OCI-LY1 (cell line): ENCODE measurements around the gene C19orf25.
"Not testable (repeated sequence)": the region's sequence is repeated elsewhere in the genome, so short reads cannot be mapped to it uniquely, and the experiment has no call there.

Experiments
- H2AFZ ChIP-seq: fragments of 200-600 bp; sonication (generic), shearing (Covaris generic); 2 replicates; pipeline ENCODE4 v1.6.0; 2014; ENCODE audit warnings: antibody characterized with exemption, mild to moderate bottlenecking, low read length
- H3F3A ChIP-seq: fragments of 200-600 bp; sonication (generic), shearing (Covaris generic); 2 replicates; pipeline ENCODE4 v1.6.0; 2014; ENCODE audit warnings: mild to moderate bottlenecking, antibody characterized with exemption, low read length, moderate library complexity; ENCODE audit not compliant: insufficient read depth
- H3K27ac ChIP-seq: fragments of 200-600 bp; sonication (generic); 2 replicates; pipeline ENCODE4 v1.5.1; 2014; ENCODE audit warnings: low read length, mixed run types, mild to moderate bottlenecking, low read depth; ENCODE audit not compliant: poor library complexity, severe bottlenecking
- H3K27me3 ChIP-seq: fragments of 200-600 bp; sonication (generic); 2 replicates; pipeline ENCODE4 v1.6.0; 2014; ENCODE audit warnings: antibody characterized with exemption, mild to moderate bottlenecking, low read length, moderate library complexity; ENCODE audit not compliant: insufficient read depth
- H3K36me3 ChIP-seq: fragments of 200-600 bp; sonication (generic); 2 replicates; pipeline ENCODE4 v1.6.1; 2014; ENCODE audit warnings: mild to moderate bottlenecking, antibody characterized with exemption, low read length, moderate library complexity, mixed read lengths; ENCODE audit not compliant: insufficient read depth
- H3K4me1 ChIP-seq: fragments of 200-600 bp; sonication (generic); 2 replicates; pipeline ENCODE4 v1.5.1; 2014; ENCODE audit warnings: mild to moderate bottlenecking, low read length, moderate library complexity; ENCODE audit not compliant: insufficient read depth, severe bottlenecking
- H3K4me2 ChIP-seq: fragments of 200-600 bp; sonication (generic), shearing (Covaris generic); 2 replicates; pipeline ENCODE4 v1.6.1; 2014; ENCODE audit warnings: low read length
- H3K4me3 ChIP-seq: fragments of 200-600 bp; sonication (generic); 2 replicates; pipeline ENCODE4 v1.5.1; 2014; ENCODE audit warnings: low read length, low read depth, mild to moderate bottlenecking, mixed read lengths; ENCODE audit not compliant: poor library complexity, severe bottlenecking
- H3K79me2 ChIP-seq: fragments of 200-600 bp; shearing (Covaris generic); 2 replicates; pipeline ENCODE4 v1.6.1; 2016; ENCODE audit warnings: mixed run types, low read length, mixed read lengths; ENCODE audit not compliant: insufficient read depth
- H3K9ac ChIP-seq: fragments of 200-600 bp; sonication (generic), shearing (Covaris generic); 2 replicates; pipeline ENCODE4 v1.6.1; 2014; ENCODE audit warnings: mild to moderate bottlenecking, low read length, mixed read lengths
- H3K9me2 ChIP-seq: fragments of 200-600 bp; sonication (generic), shearing (Covaris generic); 2 replicates; pipeline ENCODE4 v1.6.1; 2014; ENCODE audit warnings: low read depth, mild to moderate bottlenecking, low read length, mixed read lengths
- H3K9me3 ChIP-seq: fragments of 200-600 bp; shearing (Covaris generic); 2 replicates; pipeline ENCODE4 v1.6.1; 2014; ENCODE audit warnings: low read length, mixed read lengths
- H4K20me1 ChIP-seq: fragments of 200-600 bp; sonication (generic), shearing (Covaris generic); 2 replicates; pipeline ENCODE4 v1.6.0; 2016; ENCODE audit warnings: mild to moderate bottlenecking, low read length; ENCODE audit not compliant: insufficient read depth
- EZH2 ChIP-seq: fragments of 200-600 bp; sonication (generic), shearing (Covaris generic); IDR thresholded peaks from 2 replicates; pipeline ENCODE4 v1.8.0; 2017; ENCODE audit warnings: borderline replicate concordance, mixed run types, mild to moderate bottlenecking, antibody characterized with exemption, low read length, moderate library complexity, mixed read lengths
- TF ChIP-seq, protein P1 (sequence below): fragments of 200-600 bp; sonication (generic), shearing (Covaris generic); IDR thresholded peaks from 2 replicates; pipeline ENCODE4 v1.5.1; 2017; ENCODE audit warnings: mild to moderate bottlenecking, antibody characterized with exemption, low read length, moderate library complexity, mixed read lengths

C19orf25 gene

GRCh38 chr19:1481893-1482360 is 2.9 kb upstream of the C19orf25 start:
- peaks cover 14% of the 10 kb centered on the region for H3K4me1 ChIP-seq
- H2AFZ ChIP-seq: no peak overlapping the region
- no peaks in the 10 kb centered on the region for H3F3A ChIP-seq
- H3K9ac ChIP-seq: no peak overlapping the region
- H3K27ac ChIP-seq: no peak overlapping the region
- no peaks in the 10 kb centered on the region for H3K79me2 ChIP-seq
- H4K20me1 ChIP-seq: no peaks in the 10 kb centered on the region
- no peaks in the 10 kb centered on the region for H3K9me3 ChIP-seq
- no peaks in the 10 kb centered on the region for H3K9me2 ChIP-seq
- H3K27me3 ChIP-seq: no peaks in the 10 kb centered on the region; the same call in 1 of the 2 replicates
- no peak overlapping the region for H3K4me3 ChIP-seq
- TF ChIP-seq EZH2: no peak
- TF ChIP-seq, protein P1, sequence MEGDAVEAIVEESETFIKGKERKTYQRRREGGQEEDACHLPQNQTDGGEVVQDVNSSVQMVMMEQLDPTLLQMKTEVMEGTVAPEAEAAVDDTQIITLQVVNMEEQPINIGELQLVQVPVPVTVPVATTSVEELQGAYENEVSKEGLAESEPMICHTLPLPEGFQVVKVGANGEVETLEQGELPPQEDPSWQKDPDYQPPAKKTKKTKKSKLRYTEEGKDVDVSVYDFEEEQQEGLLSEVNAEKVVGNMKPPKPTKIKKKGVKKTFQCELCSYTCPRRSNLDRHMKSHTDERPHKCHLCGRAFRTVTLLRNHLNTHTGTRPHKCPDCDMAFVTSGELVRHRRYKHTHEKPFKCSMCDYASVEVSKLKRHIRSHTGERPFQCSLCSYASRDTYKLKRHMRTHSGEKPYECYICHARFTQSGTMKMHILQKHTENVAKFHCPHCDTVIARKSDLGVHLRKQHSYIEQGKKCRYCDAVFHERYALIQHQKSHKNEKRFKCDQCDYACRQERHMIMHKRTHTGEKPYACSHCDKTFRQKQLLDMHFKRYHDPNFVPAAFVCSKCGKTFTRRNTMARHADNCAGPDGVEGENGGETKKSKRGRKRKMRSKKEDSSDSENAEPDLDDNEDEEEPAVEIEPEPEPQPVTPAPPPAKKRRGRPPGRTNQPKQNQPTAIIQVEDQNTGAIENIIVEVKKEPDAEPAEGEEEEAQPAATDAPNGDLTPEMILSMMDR: no peak
- H3K4me2 ChIP-seq: no peak overlapping the region
- H3K36me3 ChIP-seq: peaks cover 5% of the 10 kb centered on the region; the same call in 1 of the 2 replicates

DNA sequence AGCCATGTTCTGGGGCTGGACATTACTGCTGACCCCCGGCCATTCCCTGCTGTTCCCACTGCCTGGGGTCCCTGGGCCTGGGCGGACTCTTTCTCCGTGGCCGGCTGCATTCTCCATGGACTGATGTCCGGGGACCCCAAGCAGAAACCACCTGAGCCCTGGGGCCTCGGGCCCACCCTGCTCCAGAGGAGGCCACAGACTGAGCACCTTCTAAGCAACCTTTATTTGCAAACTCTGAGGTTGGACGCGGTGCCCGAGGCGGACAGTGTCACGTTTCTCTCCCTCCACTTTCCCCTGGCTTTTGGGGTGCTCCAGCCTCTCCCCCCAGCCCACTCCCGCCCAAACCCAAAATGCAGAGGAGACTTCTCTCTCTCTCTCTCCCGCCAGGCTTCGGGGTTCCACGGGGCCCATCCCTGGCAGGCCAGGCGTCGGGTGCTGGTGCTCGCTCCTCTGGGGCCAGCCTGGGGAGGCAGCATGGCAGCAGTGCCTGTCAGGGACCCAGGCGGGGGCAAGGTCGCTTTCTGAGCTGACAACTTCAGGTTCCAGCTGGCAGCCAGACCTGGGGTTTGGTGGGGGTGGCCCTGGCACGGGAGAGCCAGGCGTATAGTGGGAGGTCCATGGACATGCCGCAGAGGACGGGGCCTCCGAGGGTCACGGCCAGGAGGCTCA is 2.3 kb upstream of the C19orf25 start:
- Histone ChIP-seq H3K4me2 (no peak overlapping the region), H3K27me3 (no peaks in the 10 kb centered on the region), H3K9me2 (no peaks in the 10 kb centered on the region), H3K9me3 (no peaks in the 10 kb centered on the region), H2AFZ (no peak overlapping the region), H3K4me1 (peaks cover 14% of the 10 kb centered on the region), H3K9ac (no peak overlapping the region), H3K36me3 (peaks cover 6% of the 10 kb centered on the region; the same call in 1 of the 2 replicates), H3F3A (no peaks in the 10 kb centered on the region), H4K20me1 (no peaks in the 10 kb centered on the region), H3K27ac (no peak overlapping the region), H3K4me3 (no peak overlapping the region), H3K79me2 (no peaks in the 10 kb centered on the region)
- no peak for TF ChIP-seq EZH2
- TF ChIP-seq, protein P1: no peak

GRCh38 chr19:1477056-1477455 is 2.0 kb downstream of the C19orf25 start:
- not testable (repeated sequence) for H3K4me2 ChIP-seq, H3F3A ChIP-seq, H4K20me1 ChIP-seq, H3K9me3 ChIP-seq, H3K79me2 ChIP-seq, H3K9me2 ChIP-seq, H2AFZ ChIP-seq, H3K4me3 ChIP-seq, H3K9ac ChIP-seq, H3K27ac ChIP-seq
- Histone ChIP-seq H3K4me1 (peaks cover 14% of the 10 kb centered on the region), H3K36me3 (peaks cover 18% of the 10 kb centered on the region), H3K27me3 (peaks cover 13% of the 10 kb centered on the region; the same call in 1 of the 2 replicates)
